Astrocyte of the spinal cord (primary cell): ENCODE results near the gene TMUB1.

Experiments used
- DNase-seq: peaks from one replicate; pipeline ENCODE4 v3.0.0; 2011; ENCODE audit warnings: low read depth, low spot score
- H3K4me3 ChIP-seq: 2 replicates; pipeline ENCODE4 v1.5.1; 2011; ENCODE audit warnings: low read depth, mild to moderate bottlenecking, low read length, moderate library complexity
- CTCF ChIP-seq: IDR thresholded peaks from 2 replicates; pipeline ENCODE4 v1.5.1; 2012; ENCODE audit warnings: low read depth, mild to moderate bottlenecking, low read length, inconsistent platforms
- in situ Hi-C: cut with HindIII; loops from 2 replicates; pipeline ENCODE4 v1.10.0; 2017; ENCODE audit warnings: low sequenced_read_pairs

The TMUB1 gene

GRCh38 chr7:151076863-151077704 lies 6.2 kb downstream of the TMUB1 start:
- in situ Hi-C loops = no loop called here
- no peak overlapping the region for H3K4me3 ChIP-seq
- no peak for DNase-seq
- peak; percentile 48 for TF ChIP-seq CTCF

GRCh38 chr7:151075978-151076426 lies 7.3 kb downstream of the TMUB1 start:
- no peak for DNase-seq
- H3K4me3 ChIP-seq = no peak overlapping the region
- in situ Hi-C loops = no loop called here
- no peak for TF ChIP-seq CTCF

- no peak for TF ChIP-seq CTCF
- H3K4me3 ChIP-seq = no peak overlapping the region
- DNase-seq = no peak
- in situ Hi-C loops = no loop called here
Measured at GRCh38 chr7:151075662-151075971, 7.7 kb downstream of the TMUB1 start.

- in situ Hi-C loops = no loop called here
- no peak for DNase-seq
- H3K4me3 ChIP-seq = no peak overlapping the region
- TF ChIP-seq CTCF = no peak
Measured at GRCh38 chr7:151074817-151075661, 8.3 kb downstream of the TMUB1 start.

- DNase-seq = no peak
- no peak for TF ChIP-seq CTCF
- no peak overlapping the region for H3K4me3 ChIP-seq
- in situ Hi-C loops = no loop called here
Measured at GRCh38 chr7:151073990-151074389, 9.3 kb downstream of the TMUB1 start.

- H3K4me3 ChIP-seq = no peak overlapping the region
- in situ Hi-C loops = no loop called here
- TF ChIP-seq CTCF = no peak
- DNase-seq = no peak
Measured at GRCh38 chr7:151071032-151071866, 12.0 kb downstream of the TMUB1 start.
